ENCODE data around the gene LITAF. TPM values are rescaled to one million over a fixed set of nuclear protein-coding genes. Genes with fewer than 3 reads are reported as not detected.
"Not testable (repeated sequence)": the region's sequence is repeated elsewhere in the genome, so short reads cannot be mapped to it uniquely, and the experiment has no call there.

LITAF gene
- polyA plus RNA-seq, 3 donors: 67.9 to 118 (median 69.0) TPM

DNA sequence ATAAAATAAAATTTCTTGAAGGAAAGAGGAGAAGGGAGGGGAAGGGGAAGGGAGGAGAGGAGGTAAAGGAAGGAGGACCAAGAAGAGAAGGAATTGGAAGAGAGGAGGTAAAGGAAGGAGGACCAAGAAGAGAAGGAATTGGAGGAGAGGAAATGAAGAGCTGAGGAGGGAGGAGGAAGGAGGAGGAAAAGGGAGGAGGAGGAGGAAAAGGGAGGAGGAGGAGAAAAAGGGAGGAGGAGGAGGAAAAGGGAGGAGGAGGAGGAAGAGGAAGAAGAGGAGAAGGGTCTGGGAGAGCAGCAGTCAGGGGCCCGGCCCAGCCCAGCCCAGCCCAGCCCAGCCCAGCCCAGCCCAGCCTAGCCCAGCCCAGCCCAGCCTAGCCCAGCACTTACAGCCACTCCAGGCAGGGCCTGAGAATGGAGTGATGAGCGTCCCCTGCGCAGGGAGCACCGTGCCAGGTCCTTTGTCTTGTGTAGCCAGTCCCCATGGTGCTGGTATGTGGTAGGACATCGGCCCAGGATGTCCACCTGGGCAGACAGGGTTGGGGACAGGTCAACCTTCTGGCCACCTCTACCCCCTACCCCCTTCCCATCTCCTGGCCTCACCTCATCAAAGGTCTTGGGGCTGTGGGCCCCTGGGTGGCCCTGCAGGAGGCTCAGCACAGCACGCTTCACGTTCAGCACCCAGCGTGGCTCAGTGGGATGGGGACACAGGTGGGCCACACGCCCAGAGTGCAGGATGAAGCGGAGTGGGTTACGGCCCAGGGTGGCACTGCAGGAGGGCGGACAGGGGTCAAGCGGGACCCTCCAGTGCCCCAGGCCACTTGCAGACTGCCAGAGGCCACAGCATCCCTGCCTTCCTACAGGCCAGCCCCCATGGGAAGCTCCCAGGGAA lies 70.9 kb downstream of the LITAF start:
- 87% methylated on average over 8 of the region's 13 CpGs for WGBS (ENCODE audit: insufficient coverage)
- H3K4me3 Mint-ChIP-seq: no peak overlapping the region
- H3K79me2 ChIP-seq (ENCODE audit: insufficient read depth, low read length): no peaks in the 10 kb centered on the region
- peak overlapping the region in 2 of 7 donors; percentile 20 to 24 for H3K27ac Mint-ChIP-seq
- H2AFZ ChIP-seq (ENCODE audit: insufficient read depth, low read depth, low read length, poor library complexity, severe bottlenecking): no peak overlapping the region
- H3K4me1 Mint-ChIP-seq: no peaks in the 10 kb centered on the region
- DNase-seq: no peak
- intact Hi-C loops (cut with micrococcal nuclease): no loop called here
- no peak overlapping the region for H3K9ac ChIP-seq (ENCODE audit: insufficient read depth, low read length, poor library complexity, severe bottlenecking)
- no peak overlapping the region for H3K4me2 ChIP-seq (replicated peaks; ENCODE audit: extremely low read depth, low read length, poor library complexity, severe bottlenecking)
- no peaks in the 10 kb centered on the region for H3K4me1 ChIP-seq (ENCODE audit: control insufficient read depth in 1 of 2, insufficient read depth in 2 of 2, low read length in 2 of 2)
- H3K27ac ChIP-seq (ENCODE audit: low read depth in 1 of 2, low read length in 2 of 2): no peak overlapping the region
- H4K20me1 ChIP-seq (ENCODE audit: insufficient read depth, low read length): no peaks in the 10 kb centered on the region
- H3K4me3 ChIP-seq (replicated peaks in 1 of 3; ENCODE audit: low read depth in 2 of 3, low read length in 3 of 3): no peak overlapping the region
- no peaks in the 10 kb centered on the region for H3K36me3 Mint-ChIP-seq
- H3K27me3 ChIP-seq (ENCODE audit: control insufficient read depth in 2 of 2, insufficient read depth in 2 of 2, low read length in 2 of 2): no peaks in the 10 kb centered on the region
- no peaks in the 10 kb centered on the region for H3K36me3 ChIP-seq (replicated peaks in 1 of 2; ENCODE audit: control insufficient read depth in 1 of 2, insufficient read depth in 2 of 2, low read length in 2 of 2)
- TF ChIP-seq, protein P1, sequence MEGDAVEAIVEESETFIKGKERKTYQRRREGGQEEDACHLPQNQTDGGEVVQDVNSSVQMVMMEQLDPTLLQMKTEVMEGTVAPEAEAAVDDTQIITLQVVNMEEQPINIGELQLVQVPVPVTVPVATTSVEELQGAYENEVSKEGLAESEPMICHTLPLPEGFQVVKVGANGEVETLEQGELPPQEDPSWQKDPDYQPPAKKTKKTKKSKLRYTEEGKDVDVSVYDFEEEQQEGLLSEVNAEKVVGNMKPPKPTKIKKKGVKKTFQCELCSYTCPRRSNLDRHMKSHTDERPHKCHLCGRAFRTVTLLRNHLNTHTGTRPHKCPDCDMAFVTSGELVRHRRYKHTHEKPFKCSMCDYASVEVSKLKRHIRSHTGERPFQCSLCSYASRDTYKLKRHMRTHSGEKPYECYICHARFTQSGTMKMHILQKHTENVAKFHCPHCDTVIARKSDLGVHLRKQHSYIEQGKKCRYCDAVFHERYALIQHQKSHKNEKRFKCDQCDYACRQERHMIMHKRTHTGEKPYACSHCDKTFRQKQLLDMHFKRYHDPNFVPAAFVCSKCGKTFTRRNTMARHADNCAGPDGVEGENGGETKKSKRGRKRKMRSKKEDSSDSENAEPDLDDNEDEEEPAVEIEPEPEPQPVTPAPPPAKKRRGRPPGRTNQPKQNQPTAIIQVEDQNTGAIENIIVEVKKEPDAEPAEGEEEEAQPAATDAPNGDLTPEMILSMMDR (IDR thresholded peaks at IDR 0.05): no peak
- H3K9me3 ChIP-seq (replicated peaks in 1 of 2; ENCODE audit: control insufficient read depth in 1 of 2, insufficient read depth in 1 of 2, low read length in 2 of 2): no peaks in the 10 kb centered on the region
- H3K9me3 Mint-ChIP-seq: peaks cover 0 to 5% (median 2%) of the 10 kb centered on the region in 7 donors
- peaks cover 0 to 5% (median 0%) of the 10 kb centered on the region in 3 donors for H3K27me3 Mint-ChIP-seq (ENCODE audit: low read depth in 3 of 3)

DNA sequence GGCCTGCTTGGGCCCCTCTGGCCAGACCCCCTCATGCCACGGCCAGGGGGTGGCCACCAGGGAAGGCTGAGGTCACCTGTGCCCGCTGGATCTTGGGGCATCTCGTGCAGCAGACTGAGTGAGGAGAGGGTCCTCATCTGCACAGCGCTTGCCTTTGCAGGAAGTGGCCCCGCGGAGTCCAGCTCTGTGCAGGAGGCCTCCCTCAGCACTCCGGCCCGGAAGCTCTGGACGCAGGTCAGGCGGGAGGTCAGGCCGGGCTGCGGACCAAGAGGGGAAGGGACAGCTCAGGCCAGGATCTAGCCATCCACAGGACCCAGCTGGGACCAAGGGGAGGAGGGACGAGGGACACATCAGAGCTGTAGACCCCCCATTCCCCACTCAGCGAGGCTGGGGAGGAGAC lies 72.4 kb downstream of the LITAF start:
- Histone ChIP-seq H3K36me3 (replicated peaks in 1 of 2; ENCODE audit: control insufficient read depth in 1 of 2, insufficient read depth in 2 of 2, low read length in 2 of 2) (no peaks in the 10 kb centered on the region), H4K20me1 (ENCODE audit: insufficient read depth, low read length) (no peaks in the 10 kb centered on the region), H3K27ac (ENCODE audit: low read depth in 1 of 2, low read length in 2 of 2) (no peak overlapping the region), H3K79me2 (ENCODE audit: insufficient read depth, low read length) (no peaks in the 10 kb centered on the region), H2AFZ (ENCODE audit: insufficient read depth, low read depth, low read length, poor library complexity, severe bottlenecking) (no peak overlapping the region), H3K4me2 (replicated peaks; ENCODE audit: extremely low read depth, low read length, poor library complexity, severe bottlenecking) (no peak overlapping the region), H3K9ac (ENCODE audit: insufficient read depth, low read length, poor library complexity, severe bottlenecking) (no peak overlapping the region), H3K9me3 (replicated peaks in 1 of 2; ENCODE audit: control insufficient read depth in 1 of 2, insufficient read depth in 1 of 2, low read length in 2 of 2) (no peaks in the 10 kb centered on the region), H3K27me3 (ENCODE audit: control insufficient read depth in 2 of 2, insufficient read depth in 2 of 2, low read length in 2 of 2) (no peaks in the 10 kb centered on the region), H3K4me3 (replicated peaks in 1 of 3; ENCODE audit: low read depth in 2 of 3, low read length in 3 of 3) (no peak overlapping the region), H3K4me1 (ENCODE audit: control insufficient read depth in 1 of 2, insufficient read depth in 2 of 2, low read length in 2 of 2) (no peaks in the 10 kb centered on the region)
- H3K27ac Mint-ChIP-seq: no peak overlapping the region
- H3K36me3 Mint-ChIP-seq: no peaks in the 10 kb centered on the region
- intact Hi-C loops (cut with micrococcal nuclease): no loop called here
- H3K27me3 Mint-ChIP-seq (ENCODE audit: low read depth in 3 of 3): peaks cover 0 to 7% (median 0%) of the 10 kb centered on the region in 3 donors
- no peaks in the 10 kb centered on the region for H3K4me1 Mint-ChIP-seq
- H3K4me3 Mint-ChIP-seq: no peak overlapping the region
- WGBS (ENCODE audit: insufficient coverage): 91% methylated on average over 6 of the region's 14 CpGs
- H3K9me3 Mint-ChIP-seq: peaks cover 0 to 5% (median 2%) of the 10 kb centered on the region in 7 donors
- TF ChIP-seq, protein P1 (IDR thresholded peaks at IDR 0.05): no peak
- DNase-seq: no peak

DNA sequence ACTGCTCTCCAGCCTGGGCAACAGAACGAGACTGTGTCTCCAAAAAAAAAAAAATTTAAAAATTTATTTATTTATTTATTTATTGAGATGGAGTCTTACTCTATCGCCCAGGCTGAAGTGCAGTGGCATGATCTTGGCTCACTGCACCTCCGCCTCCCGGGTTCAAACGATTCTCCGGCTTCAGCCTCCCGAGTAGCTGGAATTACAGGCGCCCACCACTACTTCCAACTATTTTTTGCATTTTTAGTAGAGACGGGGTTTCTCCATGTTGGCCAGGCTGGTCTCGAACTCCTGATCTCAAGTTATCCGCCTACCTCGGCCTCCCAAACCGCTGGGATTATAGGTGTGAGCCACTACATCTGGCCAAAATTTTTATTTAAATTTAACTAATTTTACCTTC lies 73.4 kb downstream of the LITAF start:
- intact Hi-C loops (cut with micrococcal nuclease); H3K4me3 Mint-ChIP-seq; H3K4me1 ChIP-seq (ENCODE audit: control insufficient read depth in 1 of 2, insufficient read depth in 2 of 2, low read length in 2 of 2); H3K36me3 Mint-ChIP-seq; H4K20me1 ChIP-seq (ENCODE audit: insufficient read depth, low read length); H3K4me1 Mint-ChIP-seq; H3K4me2 ChIP-seq (replicated peaks; ENCODE audit: extremely low read depth, low read length, poor library complexity, severe bottlenecking); H3K27me3 Mint-ChIP-seq (ENCODE audit: low read depth in 3 of 3); DNase-seq; H2AFZ ChIP-seq (ENCODE audit: insufficient read depth, low read depth, low read length, poor library complexity, severe bottlenecking); H3K4me3 ChIP-seq (replicated peaks in 1 of 3; ENCODE audit: low read depth in 2 of 3, low read length in 3 of 3); H3K36me3 ChIP-seq (replicated peaks in 1 of 2; ENCODE audit: control insufficient read depth in 1 of 2, insufficient read depth in 2 of 2, low read length in 2 of 2); H3K9ac ChIP-seq (ENCODE audit: insufficient read depth, low read length, poor library complexity, severe bottlenecking); H3K27me3 ChIP-seq (ENCODE audit: control insufficient read depth in 2 of 2, insufficient read depth in 2 of 2, low read length in 2 of 2); H3K9me3 Mint-ChIP-seq; H3K27ac ChIP-seq (ENCODE audit: low read depth in 1 of 2, low read length in 2 of 2); H3K9me3 ChIP-seq (replicated peaks in 1 of 2; ENCODE audit: control insufficient read depth in 1 of 2, insufficient read depth in 1 of 2, low read length in 2 of 2); H3K79me2 ChIP-seq (ENCODE audit: insufficient read depth, low read length); H3K27ac Mint-ChIP-seq: not testable (repeated sequence)
- 96% methylated on average over 7 of the region's 13 CpGs for WGBS (ENCODE audit: insufficient coverage)

Measured in CD14-positive monocyte (primary cell).